HEK293 (cell line): ENCODE data around the gene PRSS53.

Experiments
- EGR2 ChIP-seq: fragments of 450-650 bp; formaldehyde crosslinking; IDR thresholded peaks from 2 replicates; pipeline ENCODE4 v1.5.1; 2016; ENCODE audit warnings: low read depth, missing biosample characterization, missing genetic modification characterization
- GFI1B ChIP-seq: fragments of 450-650 bp; formaldehyde crosslinking; IDR thresholded peaks from 2 replicates; pipeline ENCODE4 v1.5.1; 2016; ENCODE audit warnings: missing biosample characterization, missing genetic modification characterization
- KLF1 ChIP-seq: fragments of 450-650 bp; formaldehyde crosslinking; IDR thresholded peaks from 2 replicates; pipeline ENCODE4 v1.5.1; 2016; ENCODE audit warnings: missing biosample characterization, missing genetic modification characterization
- KLF8 ChIP-seq: fragments of 450-650 bp; formaldehyde crosslinking; IDR thresholded peaks from 2 replicates; pipeline ENCODE4 v1.5.1; 2016; ENCODE audit warnings: missing biosample characterization, missing genetic modification characterization
- SP7 ChIP-seq: fragments of 450-650 bp; formaldehyde crosslinking; IDR thresholded peaks from 2 replicates; pipeline ENCODE4 v1.5.1; 2016; ENCODE audit warnings: missing biosample characterization, missing genetic modification characterization
- TRIM28 ChIP-seq: IDR thresholded peaks from 2 replicates; pipeline ENCODE4 v1.6.1; 2011; ENCODE audit warnings: low read length, control low read depth, borderline replicate concordance
- ZBTB17 ChIP-seq: fragments of 450-650 bp; formaldehyde crosslinking; IDR thresholded peaks from 2 replicates; pipeline ENCODE4 v1.5.1; 2016; ENCODE audit warnings: missing biosample characterization, missing genetic modification characterization
- ZBTB7A ChIP-seq: fragments of 450-650 bp; formaldehyde crosslinking; IDR thresholded peaks from 2 replicates; pipeline ENCODE4 v1.5.1; 2016; ENCODE audit warnings: low read depth, missing biosample characterization, missing genetic modification characterization
- ZFP37 ChIP-seq: fragments of 450-650 bp; formaldehyde crosslinking; IDR thresholded peaks from 2 replicates; pipeline ENCODE4 v1.5.1; 2016; ENCODE audit warnings: missing biosample characterization, missing genetic modification characterization
- ZFP41 ChIP-seq: fragments of 450-650 bp; formaldehyde crosslinking; IDR thresholded peaks from 2 replicates; pipeline ENCODE4 v1.5.1; 2016; ENCODE audit warnings: missing biosample characterization, missing genetic modification characterization, borderline replicate concordance
- ZFP69B ChIP-seq: fragments of 450-650 bp; formaldehyde crosslinking; IDR thresholded peaks from 2 replicates; pipeline ENCODE4 v1.5.1; 2016; ENCODE audit warnings: missing biosample characterization, missing genetic modification characterization
- ZNF133 ChIP-seq: fragments of 450-650 bp; formaldehyde crosslinking; IDR thresholded peaks from 2 replicates; pipeline ENCODE4 v1.5.1; 2016; ENCODE audit warnings: missing biosample characterization, missing genetic modification characterization
- ZNF394 ChIP-seq: fragments of 450-650 bp; formaldehyde crosslinking; IDR thresholded peaks from 2 replicates; pipeline ENCODE4 v1.5.1; 2016; ENCODE audit warnings: missing biosample characterization, missing genetic modification characterization, mild to moderate bottlenecking, moderate library complexity, borderline replicate concordance
- ZNF404 ChIP-seq: fragments of 450-650 bp; formaldehyde crosslinking; IDR thresholded peaks from 2 replicates; pipeline ENCODE4 v1.5.1; 2017; ENCODE audit warnings: missing biosample characterization, missing genetic modification characterization
- ZNF514 ChIP-seq: fragments of 450-650 bp; formaldehyde crosslinking; IDR thresholded peaks from 2 replicates; pipeline ENCODE4 v1.5.1; 2016; ENCODE audit warnings: missing biosample characterization, missing genetic modification characterization
- ZNF544 ChIP-seq: fragments of 450-650 bp; formaldehyde crosslinking; IDR thresholded peaks from 2 replicates; pipeline ENCODE4 v1.5.0; 2017; ENCODE audit warnings: missing biosample characterization, missing genetic modification characterization
- ZNF561 ChIP-seq: fragments of 450-650 bp; IDR thresholded peaks from 2 replicates; pipeline ENCODE4 v1.5.1; 2018; ENCODE audit warnings: missing biosample characterization, missing genetic modification characterization, borderline replicate concordance
- ZNF571 ChIP-seq: fragments of 450-650 bp; formaldehyde crosslinking; IDR thresholded peaks from 2 replicates; pipeline ENCODE4 v1.5.0; 2017; ENCODE audit warnings: missing biosample characterization, missing genetic modification characterization
- ZNF610 ChIP-seq: fragments of 450-650 bp; formaldehyde crosslinking; IDR thresholded peaks from 2 replicates; pipeline ENCODE4 v1.5.1; 2016; ENCODE audit warnings: missing biosample characterization, missing genetic modification characterization, borderline replicate concordance
- ZNF621 ChIP-seq: fragments of 450-650 bp; formaldehyde crosslinking; IDR thresholded peaks from 2 replicates; pipeline ENCODE4 v1.5.1; 2017; ENCODE audit warnings: missing biosample characterization, missing genetic modification characterization
- ZNF664 ChIP-seq: fragments of 450-650 bp; formaldehyde crosslinking; IDR thresholded peaks from 2 replicates; pipeline ENCODE4 v1.5.1; 2016; ENCODE audit warnings: missing biosample characterization, missing genetic modification characterization
- ZNF768 ChIP-seq: fragments of 450-650 bp; formaldehyde crosslinking; IDR thresholded peaks from 2 replicates; pipeline ENCODE4 v1.5.1; 2018; ENCODE audit warnings: missing biosample characterization, mild to moderate bottlenecking, missing genetic modification characterization
- ZNF837 ChIP-seq: fragments of 450-650 bp; formaldehyde crosslinking; IDR thresholded peaks from 2 replicates; pipeline ENCODE4 v1.5.1; 2016; ENCODE audit warnings: missing biosample characterization, missing genetic modification characterization
- TF ChIP-seq, protein P1 (sequence below): fragments of 450-650 bp; formaldehyde crosslinking; IDR thresholded peaks from 2 replicates; pipeline ENCODE4 v1.5.1; 2017; ENCODE audit warnings: missing biosample characterization, missing genetic modification characterization
- TF ChIP-seq, protein P2 (sequence below): fragments of 450-650 bp; formaldehyde crosslinking; IDR thresholded peaks from 2 replicates; pipeline ENCODE4 v1.5.1; 2016; ENCODE audit warnings: missing biosample characterization, missing genetic modification characterization
- TF ChIP-seq, protein P3 (sequence below): fragments of 450-650 bp; formaldehyde crosslinking; IDR thresholded peaks from 2 replicates; pipeline ENCODE4 v1.5.1; 2016; ENCODE audit warnings: missing biosample characterization, missing genetic modification characterization, low read depth
- TF ChIP-seq, protein P4 (sequence below): IDR thresholded peaks from 2 replicates; pipeline ENCODE4 v1.6.1; 2011; ENCODE audit warnings: mild to moderate bottlenecking, low read depth, low read length, borderline replicate concordance
- TF ChIP-seq, protein P5 (sequence below): fragments of 450-650 bp; formaldehyde crosslinking; IDR thresholded peaks from 2 replicates; pipeline ENCODE4 v1.5.1; 2016; ENCODE audit warnings: missing biosample characterization, missing genetic modification characterization
- TF ChIP-seq, protein P6 (sequence below): fragments of 450-650 bp; IDR thresholded peaks from 2 replicates; pipeline ENCODE4 v1.5.1; 2018; ENCODE audit warnings: missing biosample characterization, missing genetic modification characterization

The PRSS53 gene

DNA sequence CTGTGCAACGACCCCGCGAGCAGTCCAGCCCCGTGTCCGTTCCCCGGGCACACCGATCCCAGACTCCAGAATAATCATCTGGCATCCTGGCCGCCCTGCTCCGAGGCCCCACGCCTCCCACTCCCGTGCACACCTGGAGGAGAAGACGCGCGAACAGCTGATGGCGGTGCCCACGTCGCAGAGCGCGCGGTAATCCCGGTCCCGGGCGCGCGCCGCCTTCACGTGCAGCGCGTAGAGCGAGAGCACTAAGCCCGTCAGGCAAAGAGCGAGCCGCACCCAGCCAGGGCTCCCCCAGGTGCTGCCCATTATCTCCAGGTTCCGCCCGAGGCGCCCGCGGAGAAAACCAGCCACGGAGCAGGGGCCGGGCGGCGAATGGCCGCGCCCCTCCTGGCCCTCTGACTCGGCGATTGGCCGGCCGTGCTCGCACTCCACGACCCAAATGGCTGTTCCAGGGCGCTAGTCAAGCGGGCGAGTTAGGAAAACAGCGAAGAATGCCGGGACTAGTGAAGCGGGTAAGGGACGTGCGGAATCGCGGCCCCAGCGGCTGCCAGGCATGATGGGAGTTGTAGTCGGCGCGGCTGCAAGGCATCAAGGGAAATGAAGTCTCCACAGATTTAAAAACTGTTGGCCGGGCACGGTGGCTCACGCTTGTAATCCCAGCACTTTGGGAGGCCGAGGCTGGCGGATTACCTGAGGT, 5.8 kb upstream of the PRSS53 start, which contains the start of gene VKORC1 (continued):
- 0 out of 2 replicates have a peak, but pooled peaks have one; percentile 10 for TF ChIP-seq ZNF610
- no peak for TF ChIP-seq ZNF404
- no peak for TF ChIP-seq ZNF621
- no peak for TF ChIP-seq ZNF133 (tag by site-specific recombination)
- no peak for TF ChIP-seq ZNF571 (tag by site-specific recombination)
- peak; percentile 85; the same call in 1 of the 2 replicates for TF ChIP-seq ZNF561
- TF ChIP-seq, protein P1, sequence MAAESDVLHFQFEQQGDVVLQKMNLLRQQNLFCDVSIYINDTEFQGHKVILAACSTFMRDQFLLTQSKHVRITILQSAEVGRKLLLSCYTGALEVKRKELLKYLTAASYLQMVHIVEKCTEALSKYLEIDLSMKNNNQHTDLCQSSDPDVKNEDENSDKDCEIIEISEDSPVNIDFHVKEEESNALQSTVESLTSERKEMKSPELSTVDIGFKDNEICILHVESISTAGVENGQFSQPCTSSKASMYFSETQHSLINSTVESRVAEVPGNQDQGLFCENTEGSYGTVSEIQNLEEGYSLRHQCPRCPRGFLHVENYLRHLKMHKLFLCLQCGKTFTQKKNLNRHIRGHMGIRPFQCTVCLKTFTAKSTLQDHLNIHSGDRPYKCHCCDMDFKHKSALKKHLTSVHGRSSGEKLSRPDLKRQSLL (tag by site-specific recombination): peak; percentile 40; the same call in 1 of the 2 replicates
- no peak for TF ChIP-seq ZFP37 (tag by site-specific recombination)
- TF ChIP-seq ZNF837 (tag by site-specific recombination): no peak
- TF ChIP-seq, protein P2, sequence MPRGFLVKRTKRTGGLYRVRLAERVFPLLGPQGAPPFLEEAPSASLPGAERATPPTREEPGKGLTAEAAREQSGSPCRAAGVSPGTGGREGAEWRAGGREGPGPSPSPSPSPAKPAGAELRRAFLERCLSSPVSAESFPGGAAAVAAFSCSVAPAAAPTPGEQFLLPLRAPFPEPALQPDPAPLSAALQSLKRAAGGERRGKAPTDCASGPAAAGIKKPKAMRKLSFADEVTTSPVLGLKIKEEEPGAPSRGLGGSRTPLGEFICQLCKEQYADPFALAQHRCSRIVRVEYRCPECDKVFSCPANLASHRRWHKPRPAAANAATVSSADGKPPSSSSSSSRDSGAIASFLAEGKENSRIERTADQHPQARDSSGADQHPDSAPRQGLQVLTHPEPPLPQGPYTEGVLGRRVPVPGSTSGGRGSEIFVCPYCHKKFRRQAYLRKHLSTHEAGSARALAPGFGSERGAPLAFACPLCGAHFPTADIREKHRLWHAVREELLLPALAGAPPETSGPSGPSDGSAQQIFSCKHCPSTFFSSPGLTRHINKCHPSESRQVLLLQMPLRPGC: no peak
- TF ChIP-seq, protein P3, sequence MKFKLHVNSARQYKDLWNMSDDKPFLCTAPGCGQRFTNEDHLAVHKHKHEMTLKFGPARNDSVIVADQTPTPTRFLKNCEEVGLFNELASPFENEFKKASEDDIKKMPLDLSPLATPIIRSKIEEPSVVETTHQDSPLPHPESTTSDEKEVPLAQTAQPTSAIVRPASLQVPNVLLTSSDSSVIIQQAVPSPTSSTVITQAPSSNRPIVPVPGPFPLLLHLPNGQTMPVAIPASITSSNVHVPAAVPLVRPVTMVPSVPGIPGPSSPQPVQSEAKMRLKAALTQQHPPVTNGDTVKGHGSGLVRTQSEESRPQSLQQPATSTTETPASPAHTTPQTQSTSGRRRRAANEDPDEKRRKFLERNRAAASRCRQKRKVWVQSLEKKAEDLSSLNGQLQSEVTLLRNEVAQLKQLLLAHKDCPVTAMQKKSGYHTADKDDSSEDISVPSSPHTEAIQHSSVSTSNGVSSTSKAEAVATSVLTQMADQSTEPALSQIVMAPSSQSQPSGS: no peak
- TF ChIP-seq, protein P4, sequence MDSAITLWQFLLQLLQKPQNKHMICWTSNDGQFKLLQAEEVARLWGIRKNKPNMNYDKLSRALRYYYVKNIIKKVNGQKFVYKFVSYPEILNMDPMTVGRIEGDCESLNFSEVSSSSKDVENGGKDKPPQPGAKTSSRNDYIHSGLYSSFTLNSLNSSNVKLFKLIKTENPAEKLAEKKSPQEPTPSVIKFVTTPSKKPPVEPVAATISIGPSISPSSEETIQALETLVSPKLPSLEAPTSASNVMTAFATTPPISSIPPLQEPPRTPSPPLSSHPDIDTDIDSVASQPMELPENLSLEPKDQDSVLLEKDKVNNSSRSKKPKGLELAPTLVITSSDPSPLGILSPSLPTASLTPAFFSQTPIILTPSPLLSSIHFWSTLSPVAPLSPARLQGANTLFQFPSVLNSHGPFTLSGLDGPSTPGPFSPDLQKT: no peak
- TF ChIP-seq TRIM28: peak; percentile 49; the same call in 1 of the 2 replicates
- TF ChIP-seq EGR2 (tag by site-specific recombination): peak; percentile 59
- TF ChIP-seq ZBTB17 (tag by site-specific recombination): peak; percentile 93
- TF ChIP-seq, protein P5, sequence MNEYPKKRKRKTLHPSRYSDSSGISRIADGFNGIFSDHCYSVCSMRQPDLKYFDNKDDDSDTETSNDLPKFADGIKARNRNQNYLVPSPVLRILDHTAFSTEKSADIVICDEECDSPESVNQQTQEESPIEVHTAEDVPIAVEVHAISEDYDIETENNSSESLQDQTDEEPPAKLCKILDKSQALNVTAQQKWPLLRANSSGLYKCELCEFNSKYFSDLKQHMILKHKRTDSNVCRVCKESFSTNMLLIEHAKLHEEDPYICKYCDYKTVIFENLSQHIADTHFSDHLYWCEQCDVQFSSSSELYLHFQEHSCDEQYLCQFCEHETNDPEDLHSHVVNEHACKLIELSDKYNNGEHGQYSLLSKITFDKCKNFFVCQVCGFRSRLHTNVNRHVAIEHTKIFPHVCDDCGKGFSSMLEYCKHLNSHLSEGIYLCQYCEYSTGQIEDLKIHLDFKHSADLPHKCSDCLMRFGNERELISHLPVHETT: no peak
- no peak for TF ChIP-seq ZNF514 (tag by site-specific recombination)
- TF ChIP-seq ZNF768: no peak
- TF ChIP-seq ZNF394 (tag by site-specific recombination): peak; percentile 19
- TF ChIP-seq ZBTB7A (tag by site-specific recombination): no peak
- TF ChIP-seq KLF1 (tag by site-specific recombination): peak; percentile 84
- no peak for TF ChIP-seq ZFP41 (tag by site-specific recombination)
- no peak for TF ChIP-seq ZNF544 (tag by site-specific recombination)
- TF ChIP-seq, protein P6, sequence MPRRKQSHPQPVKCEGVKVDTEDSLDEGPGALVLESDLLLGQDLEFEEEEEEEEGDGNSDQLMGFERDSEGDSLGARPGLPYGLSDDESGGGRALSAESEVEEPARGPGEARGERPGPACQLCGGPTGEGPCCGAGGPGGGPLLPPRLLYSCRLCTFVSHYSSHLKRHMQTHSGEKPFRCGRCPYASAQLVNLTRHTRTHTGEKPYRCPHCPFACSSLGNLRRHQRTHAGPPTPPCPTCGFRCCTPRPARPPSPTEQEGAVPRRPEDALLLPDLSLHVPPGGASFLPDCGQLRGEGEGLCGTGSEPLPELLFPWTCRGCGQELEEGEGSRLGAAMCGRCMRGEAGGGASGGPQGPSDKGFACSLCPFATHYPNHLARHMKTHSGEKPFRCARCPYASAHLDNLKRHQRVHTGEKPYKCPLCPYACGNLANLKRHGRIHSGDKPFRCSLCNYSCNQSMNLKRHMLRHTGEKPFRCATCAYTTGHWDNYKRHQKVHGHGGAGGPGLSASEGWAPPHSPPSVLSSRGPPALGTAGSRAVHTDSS (tag by site-specific recombination): no peak
- peak; percentile 68; the same call in 1 of the 2 replicates for TF ChIP-seq SP7 (tag by site-specific recombination)
- TF ChIP-seq KLF8 (tag by site-specific recombination): peak; percentile 60; the same call in 1 of the 2 replicates
- TF ChIP-seq ZFP69B: no peak; the same call in 1 of the 2 replicates
- no peak for TF ChIP-seq GFI1B
- no peak for TF ChIP-seq ZNF664 (tag by site-specific recombination)
